Mucosa of descending colon (tissue), 3 donors: ENCODE data around the gene GFRA1. TPM values are rescaled to one million over a fixed set of nuclear protein-coding genes. Genes with fewer than 3 reads are reported as not detected.

ENCODE experiments used
- ATAC-seq: fragments of 200-7000 bp; cut with Tn5 transposase; one replicate; pipeline ENCODE4 v1.9.1; 2020; ENCODE audit warnings: mild to moderate bottlenecking, moderate library complexity
- DNase-seq, 3 donors: peaks; one replicate each; pipeline ENCODE4 v3.0.0-alpha.2; 2020
- H3K36me3 ChIP-seq: fragments of 200-600 bp; one replicate; pipeline ENCODE4 v1.8.0; 2021; ENCODE audit warnings: low read depth, mild to moderate bottlenecking
- H3K4me1 ChIP-seq: fragments of 200-600 bp; one replicate; pipeline ENCODE4 v1.8.0; 2021; ENCODE audit warnings: low read depth, mild to moderate bottlenecking
- H3K4me3 ChIP-seq: fragments of 200-600 bp; one replicate; pipeline ENCODE4 v1.8.0; 2021; ENCODE audit warnings: mild to moderate bottlenecking
- H3K9me3 ChIP-seq: fragments of 200-600 bp; one replicate; pipeline ENCODE4 v1.8.0; 2021; ENCODE audit warnings: mild to moderate bottlenecking
- intact Hi-C, 2 donors: fragments of 100-400 bp; cut with DNase I in 1 of 2; cut with micrococcal nuclease in 1 of 2; formaldehyde crosslinking; loops; one replicate each; pipeline versions ENCODE4 v1.11.0 to v1.11.1; 2022; cut with DNase I, micrococcal nuclease
- total RNA-seq, 3 donors: library from RNA; stranded (reverse); fragmentation: NEBNext Ultra II Directional in 2 of 3; extraction: Animal tissue kit (Norgen Biotek cat#: 25700) in 2 of 3; gene quantifications; one replicate each; pipeline versions ENCODE4 v1.2.1 to v1.2.4, GENCODE V29; 2021 to 2023
- TF ChIP-seq, protein P1 (sequence below): fragments of 200-600 bp; IDR thresholded peaks from one replicate; pipeline ENCODE4 v1.8.0; 2022; ENCODE audit warnings: antibody characterized with exemption, mild to moderate bottlenecking
- donor health status: DM: no; HTN: no; CAD: no; lungs with moderate emphysema.
- donor health status: DM: no; HTN: no; CAD: no.
- donor health status: DM: no; HTN: yes; CAD: no.

Gene GFRA1
- total RNA-seq, 3 donors from 2014 or later, result 2.2 to 32.2 (median 4.1) TPM

DNA sequence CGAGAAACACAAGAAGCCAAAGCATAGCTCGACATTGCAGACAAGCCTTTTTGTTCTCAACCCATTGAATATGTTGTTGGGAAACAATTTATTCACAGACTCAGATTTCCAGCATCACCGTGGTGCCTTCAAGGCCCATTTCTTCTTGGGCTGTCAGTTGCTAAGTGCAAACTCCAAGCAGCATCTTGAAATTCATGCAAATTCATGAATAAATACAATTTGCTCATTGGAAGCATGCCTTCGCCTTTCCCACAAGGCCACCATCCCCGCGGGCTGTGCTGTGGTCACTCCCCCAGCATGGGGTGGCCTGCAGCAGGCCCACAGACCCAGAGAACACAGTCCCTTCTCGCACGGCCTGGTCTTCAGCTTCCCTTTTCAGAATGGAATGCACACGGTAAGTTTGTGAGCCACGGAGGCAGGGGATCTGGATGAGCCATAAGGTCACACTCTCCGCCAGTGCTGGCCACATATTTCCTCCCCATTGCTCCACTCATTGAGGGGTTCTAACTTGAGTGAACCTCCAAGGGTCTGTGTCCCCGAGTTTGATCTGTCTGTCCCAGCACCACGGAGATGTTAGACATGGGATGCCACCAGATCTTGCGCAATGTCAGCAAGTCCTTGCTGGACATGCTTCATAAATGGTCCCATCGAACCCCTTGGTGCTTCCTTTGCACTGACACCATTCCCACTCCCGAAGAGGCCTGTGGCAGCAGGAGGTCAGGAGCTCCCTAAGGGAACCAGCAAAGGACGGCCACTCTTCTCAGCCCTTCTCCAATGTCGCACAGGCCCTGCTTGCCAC, 109.5 kb downstream of the GFRA1 start:
- no peak overlapping the region for H3K4me3 ChIP-seq
- no peak for ATAC-seq
- TF ChIP-seq, protein P1, sequence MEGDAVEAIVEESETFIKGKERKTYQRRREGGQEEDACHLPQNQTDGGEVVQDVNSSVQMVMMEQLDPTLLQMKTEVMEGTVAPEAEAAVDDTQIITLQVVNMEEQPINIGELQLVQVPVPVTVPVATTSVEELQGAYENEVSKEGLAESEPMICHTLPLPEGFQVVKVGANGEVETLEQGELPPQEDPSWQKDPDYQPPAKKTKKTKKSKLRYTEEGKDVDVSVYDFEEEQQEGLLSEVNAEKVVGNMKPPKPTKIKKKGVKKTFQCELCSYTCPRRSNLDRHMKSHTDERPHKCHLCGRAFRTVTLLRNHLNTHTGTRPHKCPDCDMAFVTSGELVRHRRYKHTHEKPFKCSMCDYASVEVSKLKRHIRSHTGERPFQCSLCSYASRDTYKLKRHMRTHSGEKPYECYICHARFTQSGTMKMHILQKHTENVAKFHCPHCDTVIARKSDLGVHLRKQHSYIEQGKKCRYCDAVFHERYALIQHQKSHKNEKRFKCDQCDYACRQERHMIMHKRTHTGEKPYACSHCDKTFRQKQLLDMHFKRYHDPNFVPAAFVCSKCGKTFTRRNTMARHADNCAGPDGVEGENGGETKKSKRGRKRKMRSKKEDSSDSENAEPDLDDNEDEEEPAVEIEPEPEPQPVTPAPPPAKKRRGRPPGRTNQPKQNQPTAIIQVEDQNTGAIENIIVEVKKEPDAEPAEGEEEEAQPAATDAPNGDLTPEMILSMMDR, result no peak
- H3K36me3 ChIP-seq, result no peaks in the 10 kb centered on the region
- intact Hi-C loops, result no loop called here
- H3K9me3 ChIP-seq, result no peaks in the 10 kb centered on the region
- DNase-seq, result no peak
- H3K4me1 ChIP-seq, result no peaks in the 10 kb centered on the region

DNA sequence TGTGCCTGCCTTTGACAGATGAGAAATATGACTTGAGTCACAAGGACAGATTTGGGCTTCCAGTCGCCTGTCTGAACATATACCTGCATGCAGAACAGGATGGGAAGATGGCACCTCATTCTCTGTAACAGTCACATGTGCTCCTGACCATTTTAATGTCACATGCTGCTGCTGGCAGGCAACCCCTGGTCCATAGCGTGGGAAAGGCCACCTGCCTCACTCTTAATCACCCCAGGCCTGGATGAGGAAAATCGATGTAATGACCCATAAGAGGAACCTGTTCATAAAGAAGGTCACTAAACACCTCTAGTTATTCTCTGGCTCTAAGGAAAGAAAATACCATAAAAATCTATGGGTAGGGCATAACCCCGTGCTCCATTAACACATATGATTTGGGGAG, 110.2 kb downstream of the GFRA1 start:
- Histone ChIP-seq H3K9me3 (no peaks in the 10 kb centered on the region), H3K4me1 (no peaks in the 10 kb centered on the region), H3K36me3 (no peaks in the 10 kb centered on the region), H3K4me3 (no peak overlapping the region)
- TF ChIP-seq, protein P1, result no peak
- ATAC-seq (no peak), DNase-seq (no peak)
- intact Hi-C loops, result no loop called here

DNA sequence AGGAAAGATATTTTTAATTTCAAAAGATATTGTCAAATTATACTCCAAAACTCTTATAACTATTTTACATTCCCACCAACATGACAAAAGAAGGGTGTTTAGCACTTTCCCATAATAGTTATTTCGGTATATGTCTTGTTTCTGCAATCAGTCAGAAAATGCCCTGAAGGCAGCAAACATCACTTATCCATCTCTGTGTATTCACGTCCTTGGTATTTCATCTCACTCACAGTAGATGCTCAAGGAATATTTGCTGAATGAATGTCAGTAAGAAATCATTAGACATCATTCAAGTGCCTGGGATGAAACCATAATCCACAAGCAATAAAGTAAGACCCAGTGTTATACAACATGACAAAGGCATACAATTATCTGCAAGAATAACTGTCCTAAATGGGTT, 112.7 kb downstream of the GFRA1 start:
- no peak for DNase-seq
- Histone ChIP-seq H3K4me1 (no peaks in the 10 kb centered on the region), H3K36me3 (no peaks in the 10 kb centered on the region), H3K9me3 (no peaks in the 10 kb centered on the region), H3K4me3 (no peak overlapping the region)
- intact Hi-C loops, result no loop called here
- ATAC-seq, result no peak
- TF ChIP-seq, protein P1, result no peak

DNA sequence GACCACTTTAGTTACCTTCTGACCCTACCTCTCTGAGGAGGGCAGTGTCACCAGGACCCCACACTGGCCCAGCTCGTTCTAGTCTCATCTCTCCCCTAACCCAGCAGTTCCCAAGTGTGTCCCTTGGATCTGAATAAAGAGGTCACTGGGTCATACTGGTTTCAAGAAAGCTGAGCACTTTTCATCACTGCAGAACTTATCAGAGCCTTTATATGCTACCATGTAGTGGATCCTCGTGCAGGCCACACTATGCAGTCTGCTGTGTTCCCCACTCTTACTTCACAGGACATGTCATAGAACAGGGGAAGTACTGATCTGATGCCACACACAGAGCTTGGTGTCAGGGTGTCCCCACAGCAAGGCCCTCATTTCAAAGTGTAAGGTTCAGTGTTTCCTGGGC, 113.8 kb downstream of the GFRA1 start:
- intact Hi-C loops, result no loop called here
- Histone ChIP-seq H3K36me3 (no peaks in the 10 kb centered on the region), H3K4me1 (no peaks in the 10 kb centered on the region), H3K9me3 (no peaks in the 10 kb centered on the region), H3K4me3 (no peak overlapping the region)
- DNase-seq (no peak), ATAC-seq (no peak)
- TF ChIP-seq, protein P1, result no peak

DNA sequence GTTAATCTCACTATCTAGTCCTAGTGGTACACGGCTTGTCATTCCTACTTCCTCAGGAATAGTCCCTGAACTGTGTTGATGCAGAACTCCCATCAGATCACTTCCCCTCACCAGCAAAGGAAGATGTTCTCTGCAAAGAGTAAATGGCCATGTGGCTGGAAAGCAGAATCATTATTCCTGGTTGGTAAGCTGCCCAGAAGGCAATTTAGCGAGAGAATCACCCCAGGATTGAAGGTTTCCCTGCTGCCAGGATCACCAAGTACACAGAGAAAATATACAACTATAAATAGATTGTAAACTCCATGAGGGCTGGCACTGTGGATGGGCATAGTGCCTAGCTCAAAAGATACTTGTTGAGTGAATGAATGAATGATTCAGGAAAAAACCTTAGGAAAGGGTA, 115.0 kb downstream of the GFRA1 start:
- intact Hi-C loops, result no loop called here
- Histone ChIP-seq H3K36me3 (no peaks in the 10 kb centered on the region), H3K4me3 (no peak overlapping the region), H3K4me1 (no peaks in the 10 kb centered on the region), H3K9me3 (no peaks in the 10 kb centered on the region)
- DNase-seq (no peak), ATAC-seq (no peak)
- TF ChIP-seq, protein P1, result no peak

DNA sequence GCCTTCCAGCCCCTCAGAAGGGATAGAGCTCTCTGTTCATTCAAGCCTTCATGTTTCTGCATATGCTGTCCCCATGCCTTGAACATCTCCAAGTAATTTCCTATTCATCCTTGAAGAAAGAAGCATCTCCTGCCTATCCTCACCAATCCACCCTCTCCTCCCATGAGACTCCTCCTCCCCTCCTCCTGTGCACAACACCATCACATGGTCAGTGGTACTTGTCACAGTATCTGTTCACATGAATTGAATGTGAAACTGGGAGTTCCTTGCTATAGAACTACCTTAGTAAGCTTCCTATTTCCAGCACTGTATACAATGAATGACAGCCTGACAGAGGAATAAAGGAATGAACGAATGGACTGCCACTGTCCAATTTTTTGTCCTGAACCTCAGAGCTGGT, 115.5 kb downstream of the GFRA1 start:
- Histone ChIP-seq H3K36me3 (no peaks in the 10 kb centered on the region), H3K4me1 (no peaks in the 10 kb centered on the region), H3K9me3 (no peaks in the 10 kb centered on the region), H3K4me3 (no peak overlapping the region)
- intact Hi-C loops, result no loop called here
- TF ChIP-seq, protein P1, result no peak
- DNase-seq (no peak), ATAC-seq (no peak)
